Cardiac fibroblast (primary cell): ENCODE measurements around the gene PCDHGA1.

Experiments used
- DNase-seq, 2 donors: peaks; one replicate each; pipeline versions ENCODE4 v3.0.0 to v3.0.0-alpha.2; 2010; ENCODE audit warnings: low read depth in 2 of 2
- H3K4me3 ChIP-seq, 2 donors: replicated peaks in 1 of 2; 1 replicate in 1 of 2; 2 replicates in 1 of 2; pipeline ENCODE4 v1.5.1; 2011; ENCODE audit warnings: low read depth in 2 of 2, low read length in 2 of 2, mild to moderate bottlenecking in 2 of 2, moderate library complexity in 1 of 2
- TF ChIP-seq, protein P1 (sequence below): IDR thresholded peaks from one replicate; pipeline ENCODE4 v1.5.1; 2011; ENCODE audit warnings: low read depth, mild to moderate bottlenecking, low read length, inconsistent platforms

PCDHGA1 gene

DNA sequence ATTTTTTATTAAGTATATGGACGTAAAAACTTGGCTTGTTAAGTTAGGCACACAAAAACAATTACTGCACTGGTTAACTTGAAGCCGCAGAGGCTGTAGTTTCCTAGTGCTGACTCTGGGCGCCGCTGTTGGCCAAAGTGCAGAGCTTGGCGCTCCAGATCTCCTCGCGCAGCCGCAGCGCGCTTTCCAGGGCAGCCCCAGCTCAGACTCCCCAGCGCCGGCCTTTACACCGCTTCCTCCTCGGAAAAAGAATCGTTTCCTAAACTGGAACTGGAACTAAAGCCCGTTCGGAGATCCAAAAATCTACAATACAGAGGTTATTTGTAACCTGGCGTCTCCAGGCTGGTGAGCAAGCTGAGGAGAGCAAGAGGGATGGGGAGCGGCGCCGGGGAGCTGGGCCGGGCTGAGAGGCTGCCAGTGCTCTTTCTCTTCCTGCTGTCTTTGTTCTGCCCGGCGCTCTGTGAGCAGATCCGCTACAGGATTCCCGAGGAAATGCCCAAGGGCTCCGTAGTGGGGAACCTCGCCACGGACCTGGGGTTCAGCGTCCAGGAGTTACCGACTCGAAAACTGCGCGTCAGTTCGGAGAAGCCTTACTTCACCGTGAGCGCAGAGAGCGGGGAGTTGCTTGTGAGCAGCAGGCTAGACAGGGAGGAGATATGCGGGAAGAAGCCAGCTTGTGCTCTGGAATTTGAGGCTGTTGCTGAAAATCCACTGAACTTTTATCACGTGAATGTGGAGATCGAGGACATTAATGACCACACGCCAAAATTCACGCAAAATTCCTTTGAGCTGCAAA is 67.6 kb downstream of the PCDHGA1 start, which contains the start of gene PCDHGB5:
Gene PCDHGB5 (plus strand): TSS at position 192 of the 796 bp plus-strand sequence. CDS start 181 bp downstream, at position 373.
- H3K4me3 ChIP-seq = peak within 1 kb of the TSS; percentile 35 to 46
- TF ChIP-seq, protein P1, sequence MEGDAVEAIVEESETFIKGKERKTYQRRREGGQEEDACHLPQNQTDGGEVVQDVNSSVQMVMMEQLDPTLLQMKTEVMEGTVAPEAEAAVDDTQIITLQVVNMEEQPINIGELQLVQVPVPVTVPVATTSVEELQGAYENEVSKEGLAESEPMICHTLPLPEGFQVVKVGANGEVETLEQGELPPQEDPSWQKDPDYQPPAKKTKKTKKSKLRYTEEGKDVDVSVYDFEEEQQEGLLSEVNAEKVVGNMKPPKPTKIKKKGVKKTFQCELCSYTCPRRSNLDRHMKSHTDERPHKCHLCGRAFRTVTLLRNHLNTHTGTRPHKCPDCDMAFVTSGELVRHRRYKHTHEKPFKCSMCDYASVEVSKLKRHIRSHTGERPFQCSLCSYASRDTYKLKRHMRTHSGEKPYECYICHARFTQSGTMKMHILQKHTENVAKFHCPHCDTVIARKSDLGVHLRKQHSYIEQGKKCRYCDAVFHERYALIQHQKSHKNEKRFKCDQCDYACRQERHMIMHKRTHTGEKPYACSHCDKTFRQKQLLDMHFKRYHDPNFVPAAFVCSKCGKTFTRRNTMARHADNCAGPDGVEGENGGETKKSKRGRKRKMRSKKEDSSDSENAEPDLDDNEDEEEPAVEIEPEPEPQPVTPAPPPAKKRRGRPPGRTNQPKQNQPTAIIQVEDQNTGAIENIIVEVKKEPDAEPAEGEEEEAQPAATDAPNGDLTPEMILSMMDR = peak; percentile 67
- DNase-seq = peak; percentile 75 to 77

DNA sequence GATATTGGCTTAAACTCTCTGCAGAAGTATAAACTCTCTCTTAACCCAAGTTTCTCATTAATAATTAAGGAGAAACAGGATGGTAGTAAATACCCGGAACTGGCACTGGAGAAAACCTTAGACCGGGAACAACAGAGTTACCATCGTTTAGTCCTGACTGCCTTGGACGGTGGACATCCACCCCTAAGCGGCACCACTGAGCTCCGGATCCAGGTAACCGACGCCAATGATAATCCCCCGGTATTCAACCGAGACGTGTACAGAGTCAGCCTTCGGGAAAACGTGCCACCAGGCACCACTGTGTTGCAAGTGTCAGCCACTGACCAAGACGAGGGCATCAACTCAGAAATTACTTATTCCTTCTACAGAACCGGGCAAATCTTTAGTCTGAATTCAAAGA is 68.3 kb downstream of the PCDHGA1 start:
- no peak overlapping the region for H3K4me3 ChIP-seq
- TF ChIP-seq, protein P1 = no peak
- DNase-seq = no peak

DNA sequence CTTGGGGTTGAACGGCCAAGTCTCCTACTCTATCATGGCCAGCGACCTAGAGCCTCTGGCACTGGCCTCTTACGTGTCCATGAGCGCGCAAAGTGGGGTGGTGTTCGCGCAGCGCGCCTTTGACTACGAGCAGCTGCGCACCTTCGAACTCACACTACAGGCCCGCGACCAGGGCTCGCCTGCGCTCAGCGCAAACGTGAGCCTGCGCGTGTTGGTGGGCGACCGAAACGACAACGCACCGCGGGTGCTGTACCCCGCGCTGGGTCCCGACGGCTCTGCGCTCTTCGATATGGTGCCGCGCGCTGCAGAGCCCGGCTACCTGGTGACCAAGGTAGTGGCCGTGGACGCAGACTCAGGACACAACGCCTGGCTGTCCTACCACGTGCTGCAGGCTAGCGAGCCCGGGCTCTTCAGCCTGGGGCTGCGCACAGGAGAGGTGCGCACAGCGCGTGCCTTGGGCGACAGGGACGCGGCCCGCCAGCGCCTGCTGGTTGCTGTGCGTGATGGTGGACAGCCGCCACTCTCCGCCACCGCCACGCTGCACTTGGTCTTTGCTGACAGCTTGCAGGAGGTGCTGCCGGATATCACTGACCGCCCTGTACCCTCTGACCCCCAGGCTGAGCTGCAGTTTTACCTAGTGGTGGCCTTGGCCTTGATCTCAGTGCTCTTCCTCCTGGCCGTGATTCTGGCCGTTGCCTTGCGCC is 69.4 kb downstream of the PCDHGA1 start:
- H3K4me3 ChIP-seq = no peak overlapping the region

DNA sequence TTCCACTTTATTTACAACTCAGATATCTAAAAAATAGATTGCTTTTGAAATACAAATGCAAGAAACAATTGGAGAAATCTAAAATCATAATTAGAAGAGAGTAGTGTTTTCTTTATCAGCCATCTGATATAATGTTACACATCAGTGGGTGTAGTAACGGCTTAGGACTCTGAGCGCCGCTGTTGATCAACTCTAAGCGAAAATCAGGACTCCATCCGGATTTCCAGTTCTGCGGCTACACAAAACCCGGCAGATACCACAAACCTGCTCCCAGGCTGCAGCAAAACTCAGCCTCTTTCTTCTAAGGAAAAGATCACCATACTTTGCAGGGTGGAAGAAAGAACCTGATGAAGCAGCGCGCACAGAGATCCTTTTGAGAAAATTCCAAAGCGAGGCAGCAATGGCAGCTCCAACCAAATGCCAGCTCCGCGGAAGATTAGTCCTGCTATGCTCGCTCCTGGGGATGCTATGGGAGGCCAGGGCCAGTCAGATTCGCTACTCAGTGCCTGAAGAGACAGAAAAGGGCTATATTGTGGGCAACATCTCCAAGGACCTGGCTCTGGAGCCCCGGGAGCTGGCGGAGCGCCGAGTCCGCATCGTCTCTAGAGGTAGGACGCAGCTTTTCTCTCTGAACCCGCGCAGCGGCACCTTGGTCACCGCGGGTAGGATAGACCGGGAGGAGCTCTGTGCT is 72.4 kb downstream of the PCDHGA1 start, which contains the start of gene PCDHGA9:
Gene PCDHGA9 (plus strand): TSS at position 226 of the 691 bp plus-strand sequence. CDS start 175 bp downstream, at position 401.
- peak; percentile 41 to 63 for DNase-seq
- H3K4me3 ChIP-seq = peak within 1 kb of the TSS; percentile 12 to 42
- TF ChIP-seq, protein P1 = peak; percentile 53

More for the DNA sequence above, 69.4 kb downstream of the PCDHGA1 start:
- TF ChIP-seq, protein P1 = no peak
- DNase-seq = no peak

DNA sequence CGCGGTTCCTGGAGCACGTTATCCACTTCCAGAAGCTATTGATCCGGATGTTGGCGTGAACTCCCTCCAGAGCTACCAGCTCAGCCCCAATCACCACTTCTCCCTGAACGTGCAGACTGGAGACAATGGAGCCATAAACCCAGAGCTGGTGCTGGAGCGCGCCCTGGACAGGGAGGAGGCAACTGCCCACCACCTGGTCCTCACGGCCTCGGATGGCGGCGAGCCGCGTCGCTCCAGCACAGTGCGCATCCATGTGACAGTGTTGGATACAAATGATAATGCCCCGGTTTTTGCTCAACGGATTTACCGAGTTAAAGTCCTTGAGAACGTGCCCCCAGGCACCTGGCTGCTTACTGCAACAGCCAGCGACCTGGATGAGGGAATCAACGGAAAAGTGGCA is 73.1 kb downstream of the PCDHGA1 start:
- TF ChIP-seq, protein P1 = no peak
- H3K4me3 ChIP-seq = no peak overlapping the region
- no peak for DNase-seq

DNA sequence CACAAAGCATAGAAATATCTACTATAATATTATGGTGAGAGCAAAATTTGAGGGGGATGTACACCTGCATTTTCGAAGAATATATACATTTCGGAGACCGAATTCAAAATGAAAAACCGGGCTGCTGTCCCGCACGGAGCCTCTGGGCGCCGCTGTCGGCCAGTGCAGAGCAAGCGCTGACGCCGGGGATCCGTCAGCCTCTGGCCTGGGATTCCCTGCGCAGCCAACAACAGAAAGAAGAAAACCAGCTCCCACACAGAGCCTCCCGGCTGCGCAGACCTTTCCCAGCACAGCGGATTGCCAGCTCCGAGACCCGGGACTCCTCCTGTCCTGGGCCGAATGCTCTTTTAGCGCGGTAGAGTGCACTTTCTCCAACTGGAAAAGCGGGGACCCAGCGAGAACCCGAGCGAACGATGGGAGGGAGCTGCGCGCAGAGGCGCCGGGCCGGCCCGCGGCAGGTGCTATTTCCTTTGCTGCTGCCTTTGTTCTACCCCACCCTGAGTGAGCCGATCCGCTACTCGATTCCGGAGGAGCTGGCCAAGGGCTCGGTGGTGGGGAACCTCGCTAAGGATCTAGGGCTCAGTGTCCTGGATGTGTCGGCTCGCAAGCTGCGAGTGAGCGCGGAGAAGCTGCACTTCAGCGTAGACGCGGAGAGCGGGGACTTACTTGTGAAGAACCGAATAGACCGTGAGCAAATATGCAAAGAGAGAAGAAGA is 77.6 kb downstream of the PCDHGA1 start, which contains the start of gene PCDHGB6:
Gene PCDHGB6 (plus strand): TSS at position 232 of the 716 bp plus-strand sequence. CDS start 182 bp downstream, at position 414.
- peak within 1 kb of the TSS; percentile 8 to 44 for H3K4me3 ChIP-seq
- peak; percentile 56 to 65 for DNase-seq
- TF ChIP-seq, protein P1 = peak; percentile 65
